HG03378 (cell line): ENCODE data around the gene ABCA4.

Experiments used
- ATAC-seq: cut with Tn5 transposase; IDR thresholded peaks from one replicate; pipeline ENCODE4 v1.9.1; 2021; ENCODE audit warnings: mild to moderate bottlenecking, moderate library complexity; ENCODE audit not compliant: unreplicated experiment

The ABCA4 gene

GRCh38 chr1:94029130-94029993 is 91.6 kb downstream of the ABCA4 start:
- no peak for ATAC-seq

GRCh38 chr1:94027721-94028515 is 93.0 kb downstream of the ABCA4 start:
- ATAC-seq: no peak

- no peak for ATAC-seq
Observed at GRCh38 chr1:94026619-94027380, 94.1 kb downstream of the ABCA4 start.

- no peak for ATAC-seq
Observed at GRCh38 chr1:94025383-94026340, 95.3 kb downstream of the ABCA4 start.

- no peak for ATAC-seq
Observed at GRCh38 chr1:94024104-94024792, 96.7 kb downstream of the ABCA4 start.

GRCh38 chr1:94022471-94023189 is 98.3 kb downstream of the ABCA4 start:
- ATAC-seq: no peak

GRCh38 chr1:94020764-94021579 is 100.0 kb downstream of the ABCA4 start:
- ATAC-seq: no peak

- no peak for ATAC-seq
Observed at GRCh38 chr1:94019327-94019726, 101.6 kb downstream of the ABCA4 start.

GRCh38 chr1:94017155-94017829 is 103.7 kb downstream of the ABCA4 start:
- ATAC-seq: no peak

- no peak for ATAC-seq
Observed at GRCh38 chr1:94015489-94015817, 105.5 kb downstream of the ABCA4 start.

GRCh38 chr1:94014635-94015488 is 106.1 kb downstream of the ABCA4 start:
- ATAC-seq: no peak

GRCh38 chr1:94014087-94014486 is 106.9 kb downstream of the ABCA4 start:
- ATAC-seq: no peak

- no peak for ATAC-seq
Observed at GRCh38 chr1:94013367-94013878, 107.5 kb downstream of the ABCA4 start.

GRCh38 chr1:94012708-94013366 is 108.1 kb downstream of the ABCA4 start:
- no peak for ATAC-seq

GRCh38 chr1:94011709-94012595 is 109.0 kb downstream of the ABCA4 start:
- ATAC-seq: no peak
